Measurements from ENCODE around the gene SLC43A3.
"Not testable (repeated sequence)": the region's sequence is repeated elsewhere in the genome, so short reads cannot be mapped to it uniquely, and the experiment has no call there.

GRCh38 chr11:57403003-57403801 lies 23.7 kb downstream of the SLC43A3 start:
- not testable (repeated sequence) for TF ChIP-seq CTCF, POLR2A (IDR thresholded peaks at IDR 0.05)

Data from testis (tissue), 2 donors.